NCI-H146 (cell line): ENCODE measurements around the gene IP6K3.
A peak's percentile ranks its signal among the peaks of the same experiment; 100 is the strongest.

Experiments used
- DNase-seq: peaks from one replicate; lab custom pipeline; 2025; lab: John Stamatoyannopoulos, UW

The IP6K3 gene, protein sequence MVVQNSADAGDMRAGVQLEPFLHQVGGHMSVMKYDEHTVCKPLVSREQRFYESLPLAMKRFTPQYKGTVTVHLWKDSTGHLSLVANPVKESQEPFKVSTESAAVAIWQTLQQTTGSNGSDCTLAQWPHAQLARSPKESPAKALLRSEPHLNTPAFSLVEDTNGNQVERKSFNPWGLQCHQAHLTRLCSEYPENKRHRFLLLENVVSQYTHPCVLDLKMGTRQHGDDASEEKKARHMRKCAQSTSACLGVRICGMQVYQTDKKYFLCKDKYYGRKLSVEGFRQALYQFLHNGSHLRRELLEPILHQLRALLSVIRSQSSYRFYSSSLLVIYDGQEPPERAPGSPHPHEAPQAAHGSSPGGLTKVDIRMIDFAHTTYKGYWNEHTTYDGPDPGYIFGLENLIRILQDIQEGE

DNA sequence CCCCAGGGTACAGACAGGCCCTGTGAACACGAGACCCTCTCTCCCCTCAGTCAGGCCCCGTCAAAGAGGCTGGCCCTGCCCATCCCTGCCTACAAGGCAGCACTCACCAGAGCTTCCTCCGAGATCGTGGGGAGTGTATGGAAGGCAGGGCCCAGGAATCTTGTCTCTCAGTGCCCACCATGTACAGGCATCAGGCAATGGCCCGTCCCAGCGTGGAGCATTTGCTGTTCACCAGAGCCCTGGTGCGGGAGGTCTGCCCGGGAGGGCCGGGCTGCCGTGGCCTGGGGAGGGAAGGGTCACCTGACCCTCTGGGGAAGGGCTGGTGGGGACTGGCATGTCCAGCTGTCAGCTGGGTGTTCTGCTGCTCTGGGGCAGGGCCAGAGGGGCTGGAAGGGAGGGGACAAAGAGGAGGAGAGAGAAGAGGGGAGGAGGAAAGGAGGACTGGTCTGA is at the start of gene IP6K3:
IP6K3 (minus strand) TSS at position 255 of the 450 bp plus-strand sequence. CDS start 11,429 bp downstream, outside the sequence.
- no peak for DNase-seq

DNA sequence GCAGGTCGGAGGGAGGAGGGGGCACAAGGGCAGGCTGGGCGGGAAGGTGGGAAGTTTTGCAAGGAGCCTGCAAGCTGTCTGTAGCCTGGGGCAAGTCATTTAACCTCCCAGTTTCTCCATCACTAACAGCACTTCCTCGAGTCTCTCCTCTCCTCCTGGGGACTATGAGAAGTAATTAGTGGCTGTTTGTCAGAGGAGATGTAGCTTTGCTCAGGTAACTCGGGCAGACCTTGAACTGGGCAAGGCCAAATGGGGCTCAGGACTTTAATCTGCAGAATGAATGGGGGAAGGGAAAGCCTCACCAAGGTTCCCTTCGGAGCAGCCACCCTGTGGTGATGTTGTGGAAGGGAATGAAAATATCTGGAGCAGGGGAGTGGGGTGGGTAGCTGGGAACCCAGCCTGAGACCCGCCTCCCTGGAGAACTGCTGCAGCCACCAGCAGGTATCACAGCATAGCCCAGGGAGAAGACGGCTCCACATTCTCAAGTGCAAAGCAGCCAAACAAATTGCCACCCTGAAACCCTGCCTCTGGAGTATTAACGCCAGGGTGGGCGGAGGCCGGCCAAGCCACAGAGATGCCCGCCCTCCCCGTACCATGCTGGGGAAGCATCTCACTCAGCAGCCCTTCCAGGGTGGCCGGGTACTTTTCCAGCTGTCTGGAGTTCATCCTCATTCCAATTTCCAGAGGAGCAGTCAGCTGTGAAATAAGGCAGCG is 48.4 kb upstream of the IP6K3 start:
- no peak for DNase-seq

DNA sequence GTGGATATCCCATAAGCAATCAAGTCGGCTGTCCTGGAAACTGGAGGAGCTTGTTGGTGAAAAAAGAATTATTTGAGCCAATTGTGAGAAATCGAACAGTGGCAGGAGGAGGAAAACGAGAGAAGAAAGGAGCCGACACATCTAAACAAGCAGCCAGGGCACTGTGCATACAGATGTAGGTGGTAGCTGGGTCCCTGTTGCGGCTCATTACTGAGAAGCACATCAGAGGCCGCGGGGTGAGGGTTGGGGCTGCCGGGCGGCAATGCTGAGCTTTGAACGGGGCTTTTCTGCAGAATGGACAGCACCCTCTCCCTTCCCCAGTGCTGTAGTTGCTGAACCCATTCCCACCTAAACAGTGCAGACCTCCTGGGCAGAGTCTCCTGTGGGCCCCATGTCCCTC is 46.3 kb upstream of the IP6K3 start:
- no peak for DNase-seq

DNA sequence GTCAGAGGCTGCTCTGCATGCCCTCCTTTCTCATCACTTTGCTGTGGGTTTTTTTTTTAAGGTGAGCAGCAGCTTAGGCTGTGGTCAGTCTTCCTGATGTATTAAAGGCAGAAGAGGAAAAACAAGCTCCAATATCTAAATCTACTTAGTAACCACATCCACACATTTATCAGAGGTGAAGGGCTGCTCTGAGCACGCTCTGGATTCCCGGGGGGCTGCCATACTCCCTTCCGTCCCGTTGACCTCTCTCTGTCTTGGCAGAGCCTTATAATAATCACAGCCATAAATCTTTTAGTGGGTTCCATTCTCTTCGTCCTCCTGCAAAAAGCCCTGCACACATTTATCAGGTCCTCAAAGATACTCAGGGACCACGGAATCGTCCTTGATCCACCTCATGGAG is 44.9 kb upstream of the IP6K3 start:
- DNase-seq, result no peak

DNA sequence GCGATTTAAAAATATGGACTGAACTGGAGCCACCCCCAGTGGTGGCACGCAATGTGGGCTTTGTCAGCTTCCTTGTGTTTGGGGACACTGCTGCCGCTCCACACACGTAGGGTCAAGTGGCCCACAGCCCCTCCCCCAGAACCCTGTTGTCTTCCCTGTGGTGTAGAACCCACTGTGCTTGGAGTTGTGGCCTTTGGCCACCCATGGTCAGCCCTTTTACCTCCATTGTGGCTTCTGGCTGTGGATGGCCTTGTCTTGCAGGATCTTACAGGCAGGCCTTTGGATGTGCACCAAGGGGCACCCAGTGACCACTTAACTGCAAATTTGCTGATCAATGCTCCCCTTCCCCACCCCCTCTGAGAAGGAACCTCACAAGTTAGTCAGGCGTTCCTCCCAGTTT is 44.2 kb upstream of the IP6K3 start:
- no peak for DNase-seq

DNA sequence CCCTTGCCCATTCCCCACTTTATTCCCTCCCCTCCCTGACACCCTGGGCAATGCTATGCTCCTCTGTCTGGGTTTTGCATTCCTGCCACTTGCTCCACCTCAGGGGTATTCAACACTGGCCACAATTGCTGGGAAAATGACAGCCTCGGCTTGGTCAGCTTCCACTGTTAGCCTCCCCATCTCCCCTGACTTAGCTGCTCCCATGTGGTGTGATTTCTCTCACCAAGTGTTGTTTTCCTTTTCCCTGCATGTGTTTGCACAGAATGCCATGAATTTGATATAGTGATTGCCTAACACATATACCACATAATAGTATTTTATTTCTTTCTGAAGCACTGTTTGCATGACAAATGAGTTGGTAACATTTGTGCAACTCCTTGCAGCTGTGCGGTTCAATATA is 43.7 kb upstream of the IP6K3 start:
- no peak for DNase-seq

DNA sequence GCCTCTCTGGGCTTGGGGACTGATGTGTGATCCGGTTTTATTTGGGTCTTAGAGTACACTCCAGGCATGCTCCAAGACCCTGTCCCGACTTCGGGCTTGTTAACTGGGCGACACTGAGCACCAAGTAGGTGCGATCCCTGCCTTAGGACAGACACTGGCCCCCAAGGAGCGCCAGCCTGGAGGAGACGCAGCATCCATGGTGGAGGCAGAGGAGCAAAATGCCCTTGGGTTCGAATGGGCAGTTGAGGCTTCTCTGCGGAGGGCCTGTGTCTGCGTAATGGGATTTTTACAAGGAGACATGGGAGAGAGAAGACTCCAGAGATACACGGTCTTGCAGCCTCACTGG is 42.8 kb upstream of the IP6K3 start:
- no peak for DNase-seq

DNA sequence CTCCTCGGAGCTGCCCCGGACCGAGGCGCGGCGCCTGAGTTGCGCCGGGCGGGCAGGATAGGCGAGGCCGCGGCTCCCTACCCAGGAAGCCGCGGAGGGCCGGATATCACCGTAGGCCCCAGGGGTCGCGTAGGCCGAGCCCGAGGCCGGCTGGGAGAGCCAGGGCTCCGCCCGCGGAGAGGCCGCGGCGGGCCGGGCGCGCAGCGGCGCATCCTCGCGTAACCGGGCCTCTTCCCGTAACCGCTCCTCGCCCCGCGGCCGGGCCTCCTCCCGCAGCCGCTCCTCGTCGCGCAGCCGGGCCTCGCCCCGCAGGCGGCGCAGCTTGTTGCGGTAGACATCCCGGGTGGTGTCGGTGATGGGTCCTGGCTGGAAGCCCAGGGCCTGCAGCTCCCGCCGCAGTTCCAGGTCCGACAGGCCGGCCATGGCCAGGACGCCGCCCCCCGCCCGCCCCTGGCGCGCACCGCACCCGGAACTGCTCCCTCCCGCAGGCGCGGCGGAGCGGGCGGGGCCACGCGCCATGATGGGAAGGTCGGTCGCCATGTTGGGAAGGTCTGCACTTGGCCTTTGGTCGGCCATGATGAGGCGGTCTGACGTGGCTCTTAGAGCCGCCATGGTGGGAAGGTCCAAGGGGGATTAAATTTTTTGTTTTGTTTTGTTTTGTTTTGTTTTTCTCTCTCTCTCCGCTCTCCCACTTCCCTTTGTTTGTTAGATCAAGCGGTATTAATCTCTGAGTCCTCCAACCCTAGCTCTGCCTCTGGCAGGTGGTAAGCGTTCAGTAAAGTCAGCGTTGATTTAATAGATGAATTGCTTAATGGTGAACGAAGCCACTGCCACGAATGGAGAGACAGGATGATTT is 42.2 kb upstream of the IP6K3 start, which contains the start of gene LEMD2:
LEMD2 (minus strand) TSS at position 437 of the 856 bp plus-strand sequence; CDS start at position 423, 14 bp downstream.
- DNase-seq, result peak; percentile 92

DNA sequence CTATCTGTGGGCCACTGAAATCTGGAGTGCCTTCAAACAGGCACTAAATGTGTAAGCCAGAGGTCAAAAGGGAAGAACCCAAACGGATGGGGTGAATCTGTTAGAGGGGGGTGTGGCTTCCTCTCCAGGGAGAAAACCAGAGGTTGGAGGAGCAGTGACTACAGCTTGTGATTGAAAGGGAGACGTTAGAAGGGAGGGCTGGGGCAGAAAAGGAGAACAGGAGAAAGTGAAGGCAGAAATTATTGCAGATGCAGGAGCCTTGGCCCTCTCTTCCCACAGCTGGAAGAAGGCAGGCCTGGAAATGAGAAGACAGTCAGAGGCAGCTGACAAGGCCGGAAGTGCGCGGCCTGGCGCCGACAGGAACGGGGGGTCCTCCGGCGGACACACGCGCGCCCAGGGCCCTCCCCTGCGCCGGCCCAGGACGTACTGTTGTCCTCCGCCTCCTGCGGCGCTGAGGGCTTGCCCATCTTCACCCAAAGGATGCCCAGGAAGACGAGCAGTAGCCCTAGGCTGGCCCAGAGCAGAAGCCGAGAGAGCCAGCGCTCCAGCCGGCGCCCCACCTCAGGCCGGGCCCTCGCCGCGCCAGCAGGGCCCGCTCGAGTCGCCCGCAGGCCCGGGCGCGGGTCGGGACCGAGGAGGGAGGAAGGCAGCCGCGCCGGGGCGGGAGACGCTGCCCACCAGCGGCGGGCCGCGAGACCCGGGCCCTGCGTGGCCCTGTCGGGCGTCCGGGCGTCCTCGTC is 41.4 kb upstream of the IP6K3 start:
- peak; percentile 65 for DNase-seq

DNA sequence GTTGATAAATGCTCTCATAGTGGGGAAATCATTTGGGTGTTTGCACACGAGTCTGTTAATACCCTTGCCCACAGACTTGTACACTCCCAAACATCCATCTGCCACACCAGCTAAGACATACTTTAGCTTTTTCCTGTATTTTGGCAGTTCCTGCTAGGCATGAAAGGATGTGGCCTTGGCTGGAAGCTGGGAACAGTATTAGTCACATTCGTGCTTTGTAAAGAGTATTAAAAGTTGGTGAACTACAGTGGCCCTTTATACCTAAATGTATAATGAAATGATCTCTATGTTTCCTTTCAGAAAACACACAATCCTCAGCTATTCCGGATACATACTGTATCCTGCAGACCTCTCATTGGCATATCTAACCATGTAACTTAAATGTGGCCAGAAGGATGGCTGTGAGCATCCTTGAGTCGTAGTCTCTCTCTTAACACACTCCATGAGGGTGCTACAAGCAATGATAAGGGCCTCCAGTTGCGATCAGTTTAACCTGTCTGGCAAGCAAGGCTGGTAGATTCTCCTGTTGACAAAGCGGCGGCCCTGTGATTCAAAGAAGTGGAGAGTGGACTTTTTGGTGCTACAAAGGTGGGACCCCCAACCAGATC is 40.7 kb upstream of the IP6K3 start:
- no peak for DNase-seq

DNA sequence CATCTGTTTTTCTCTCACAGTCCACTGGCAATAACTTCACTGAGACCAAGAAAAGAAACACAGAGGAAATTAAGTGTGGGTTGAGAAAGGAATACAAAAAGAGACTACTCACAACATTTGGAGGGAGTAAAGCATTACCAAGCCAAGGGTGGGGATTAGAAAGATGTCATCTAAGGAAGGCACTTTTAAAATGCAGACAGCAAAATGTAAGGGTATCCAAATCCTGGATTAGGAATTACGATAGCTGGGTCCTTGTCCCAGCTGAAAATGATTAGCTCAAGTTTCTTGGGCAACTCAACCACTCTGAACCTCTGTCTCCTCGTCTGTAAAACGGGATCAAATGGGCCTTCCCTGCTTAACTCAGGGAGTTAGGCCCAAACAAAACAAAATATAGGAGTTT is 40.0 kb upstream of the IP6K3 start:
- no peak for DNase-seq

DNA sequence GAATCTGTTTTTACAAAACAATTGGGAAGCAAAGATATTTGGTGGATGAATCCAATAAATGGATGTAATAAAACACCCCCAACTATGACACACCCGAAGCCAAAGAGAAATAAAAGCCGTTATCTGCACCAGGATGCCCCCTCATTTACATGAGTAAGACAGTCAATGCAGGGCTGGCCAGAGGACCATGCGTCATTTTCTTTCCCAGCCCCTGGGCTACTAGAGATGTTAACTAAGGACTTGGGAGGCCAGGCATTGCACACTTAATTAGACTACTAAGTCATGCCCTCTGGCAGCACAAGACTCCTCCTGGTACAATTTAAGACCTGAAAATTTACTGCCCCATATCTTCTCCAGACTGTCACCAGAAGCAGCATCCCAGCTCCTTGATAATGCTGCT is 39.1 kb upstream of the IP6K3 start:
- DNase-seq, result no peak

DNA sequence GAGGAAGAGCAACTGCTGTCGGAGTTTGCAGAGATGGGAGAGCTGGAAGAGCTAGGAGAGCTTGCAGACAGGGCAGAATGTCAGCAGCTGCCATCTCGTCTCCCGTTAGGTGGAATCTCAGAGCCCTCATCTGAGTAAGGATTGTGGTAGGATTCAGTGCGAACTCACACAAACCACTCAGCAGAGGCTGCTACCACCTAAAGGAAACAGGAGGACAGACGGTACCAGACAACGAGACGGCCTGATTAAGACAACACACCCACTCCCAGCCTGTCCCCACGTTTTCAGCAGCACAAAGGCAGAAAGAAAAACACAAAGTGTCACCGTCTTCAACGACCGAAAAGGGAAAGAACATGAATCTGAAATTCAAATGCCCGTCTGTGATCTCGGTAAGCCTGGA is 38.1 kb upstream of the IP6K3 start:
- no peak for DNase-seq

DNA sequence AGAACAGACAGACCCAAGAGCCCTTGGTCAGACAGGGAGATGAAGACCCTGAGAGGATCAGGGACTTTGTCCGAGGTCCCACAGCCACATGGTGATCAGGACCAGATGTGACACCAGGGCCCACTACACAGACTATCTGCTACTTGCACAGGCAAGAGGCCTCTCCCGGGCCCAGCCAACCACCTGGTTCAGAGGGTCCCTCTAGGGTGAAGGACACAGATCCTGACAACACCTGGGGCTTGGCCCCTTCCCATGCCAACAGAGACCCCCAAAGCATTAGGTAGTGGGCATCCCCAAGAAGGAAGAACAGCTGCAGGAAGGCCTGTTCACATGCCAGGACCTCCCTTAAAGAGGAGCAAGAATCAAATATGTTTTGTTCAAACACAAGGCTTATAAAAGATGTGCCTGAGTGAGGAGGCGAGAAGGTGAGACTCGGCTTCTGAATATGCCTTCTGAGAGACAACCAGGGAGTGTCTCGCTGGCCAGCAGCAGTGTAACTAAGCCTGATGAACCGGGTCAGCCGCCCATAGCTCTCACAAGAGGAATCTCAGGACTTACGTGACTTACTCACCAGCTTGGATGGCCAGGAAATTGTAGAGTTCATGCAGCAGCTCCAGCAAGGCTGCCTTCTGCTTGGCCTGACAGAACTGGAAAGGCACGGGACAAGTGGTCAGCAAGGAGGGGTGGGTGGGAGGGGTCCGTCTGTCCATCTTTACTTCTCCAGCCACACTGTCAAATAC is 37.2 kb upstream of the IP6K3 start:
- no peak for DNase-seq

DNA sequence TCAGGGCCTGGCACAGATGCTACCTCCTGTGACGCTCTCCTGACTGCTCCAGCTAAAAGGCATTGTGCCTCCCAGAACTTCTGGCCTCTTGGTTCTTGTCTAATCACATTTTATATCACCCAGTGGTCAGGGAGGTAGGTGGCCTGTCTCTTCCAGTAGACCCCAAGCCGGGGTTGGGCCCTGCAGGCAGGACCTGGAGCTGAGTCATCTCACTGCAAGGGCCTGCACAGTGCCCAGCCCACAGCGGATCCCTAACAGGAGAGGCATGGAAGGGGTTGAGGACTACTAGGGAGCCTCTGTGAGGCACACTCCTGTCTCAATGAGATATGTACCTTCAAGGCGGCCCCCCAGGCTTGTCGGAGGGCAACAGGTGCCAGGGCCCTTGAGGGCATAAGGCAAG is 35.9 kb upstream of the IP6K3 start:
- no peak for DNase-seq

DNA sequence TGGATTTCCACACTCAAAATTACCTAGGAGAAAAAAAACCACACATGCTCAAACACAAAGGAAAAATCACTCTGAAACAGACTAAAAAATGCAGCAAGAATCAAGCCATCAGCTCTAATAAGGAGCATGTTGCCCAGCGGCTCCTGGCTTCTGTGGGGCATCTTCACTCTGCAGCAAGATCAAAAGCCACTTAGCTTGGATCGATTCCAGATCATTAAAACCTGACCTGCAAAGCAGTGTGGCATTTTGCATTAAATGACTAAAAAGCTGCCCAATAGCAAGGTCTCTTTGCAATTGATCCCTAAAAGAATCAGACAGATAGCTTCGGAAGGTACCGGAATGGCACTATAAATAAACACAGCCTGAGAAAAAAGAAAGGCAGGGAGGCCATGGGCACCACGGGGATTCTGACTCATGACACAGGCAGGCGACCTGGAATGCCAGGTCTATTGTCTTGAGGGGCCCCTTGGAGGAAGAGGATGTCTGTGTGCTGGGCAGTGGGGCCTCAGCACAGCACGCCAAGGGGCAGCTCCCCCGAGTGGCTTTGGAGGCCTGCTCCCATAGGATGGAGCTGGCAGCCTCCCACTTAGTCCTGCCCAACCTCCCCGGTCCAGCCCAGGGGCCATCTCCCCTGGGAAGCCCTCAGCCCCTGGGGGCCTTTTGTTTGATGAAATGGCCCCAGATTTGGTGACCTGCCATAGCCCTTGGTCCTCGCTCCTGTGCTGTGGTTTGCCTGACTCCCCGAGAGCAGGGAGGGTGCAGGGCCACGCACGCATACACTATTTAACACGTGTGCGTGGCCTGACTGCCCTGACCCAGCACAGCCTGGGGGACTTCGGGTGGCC is 34.6 kb upstream of the IP6K3 start:
- no peak for DNase-seq

DNA sequence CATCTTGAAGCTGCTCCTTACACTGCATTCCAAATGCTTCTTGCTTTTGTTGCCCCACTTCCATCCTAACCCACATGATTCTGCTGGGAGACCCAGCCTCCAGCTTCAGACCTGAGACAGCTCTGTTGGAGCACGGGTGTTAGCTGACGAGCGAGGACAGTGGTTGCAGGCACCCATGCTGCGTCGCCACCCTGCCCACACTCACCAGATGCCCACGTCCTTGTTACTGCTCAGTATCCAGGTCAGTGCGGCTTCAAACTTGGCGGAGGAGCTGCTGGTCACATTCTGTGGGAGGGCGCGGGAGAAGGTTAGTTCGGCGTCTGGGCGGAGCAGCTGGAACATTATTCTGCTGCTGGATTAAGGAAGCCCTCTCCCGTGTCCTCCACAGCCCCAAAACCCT is 33.2 kb upstream of the IP6K3 start:
- DNase-seq, result no peak

DNA sequence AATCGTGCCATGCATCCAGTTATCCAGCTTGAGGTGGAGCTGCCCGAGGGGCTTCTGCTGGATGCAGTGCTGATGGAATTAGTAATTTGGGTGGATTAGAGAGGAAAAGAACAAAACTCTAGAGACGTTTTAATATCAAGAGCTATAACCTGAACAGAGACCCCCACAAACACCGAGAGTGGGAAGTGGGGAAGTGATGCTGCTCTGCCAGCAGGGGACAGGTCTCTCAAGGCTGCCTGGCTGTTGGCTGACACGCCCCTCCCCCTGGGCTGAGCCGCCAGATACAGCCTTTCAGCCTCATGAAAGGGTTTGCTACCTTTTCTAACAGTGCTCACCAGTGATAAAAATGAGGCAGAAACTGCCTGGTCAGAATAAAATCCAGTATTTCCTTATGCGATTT is 32.6 kb upstream of the IP6K3 start:
- DNase-seq, result no peak

DNA sequence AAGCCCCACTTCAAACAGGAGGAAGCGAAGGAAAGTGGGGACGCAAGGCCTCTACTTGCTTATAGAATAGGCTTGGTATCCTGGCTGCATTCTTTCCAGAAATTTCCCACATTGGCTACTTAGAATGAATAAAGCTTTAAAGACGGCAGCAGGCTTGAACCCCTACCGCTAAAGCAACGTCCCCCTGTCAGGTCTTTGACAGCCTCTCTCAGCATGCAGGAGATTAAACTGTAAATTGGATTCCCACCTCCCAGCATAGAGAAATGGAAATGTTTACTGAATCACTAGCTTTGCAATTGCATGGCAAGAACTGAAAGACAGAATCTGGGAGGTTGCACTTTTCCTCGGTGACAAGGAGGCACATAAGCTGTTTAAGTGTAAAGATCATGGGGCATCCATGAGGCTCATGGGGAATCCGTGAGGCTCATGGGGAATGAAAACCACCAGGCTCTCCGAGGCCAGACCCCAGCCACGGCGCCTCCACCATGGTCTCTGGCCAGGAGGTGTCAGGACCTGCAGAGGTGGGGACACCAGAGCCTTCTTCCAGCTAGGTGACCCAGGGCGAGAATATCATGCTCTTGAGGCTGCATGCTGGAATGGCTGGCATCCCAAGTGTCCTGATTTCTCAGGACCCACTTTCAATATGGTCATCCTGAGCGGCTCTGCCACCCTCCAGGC is 31.9 kb upstream of the IP6K3 start:
- DNase-seq, result no peak
